HG03103 (cell line): Measurements from ENCODE around the gene CRABP1.
"Not testable (repeated sequence)": the region's sequence is repeated elsewhere in the genome, so short reads cannot be mapped to it uniquely, and the experiment has no call there.

Source experiments
- ATAC-seq: cut with Tn5 transposase; IDR thresholded peaks from one replicate; pipeline ENCODE4 v1.9.1; 2021; ENCODE audit warnings: low read depth; ENCODE audit not compliant: unreplicated experiment

Gene CRABP1

GRCh38 chr15:78369161-78369560 lies 29.0 kb downstream of the CRABP1 start:
- no peak for ATAC-seq

- ATAC-seq, result no peak
Observed at GRCh38 chr15:78370013-78370412, 29.9 kb downstream of the CRABP1 start.

- no peak for ATAC-seq
Observed at GRCh38 chr15:78372880-78373279, 32.7 kb downstream of the CRABP1 start.

GRCh38 chr15:78374436-78375393 lies 34.6 kb downstream of the CRABP1 start:
- no peak for ATAC-seq

GRCh38 chr15:78380143-78380542 lies 40.0 kb downstream of the CRABP1 start:
- ATAC-seq, result not testable (repeated sequence)

GRCh38 chr15:78382114-78382880 lies 42.1 kb downstream of the CRABP1 start:
- no peak for ATAC-seq

GRCh38 chr15:78384651-78385050 lies 44.5 kb downstream of the CRABP1 start:
- no peak for ATAC-seq

- ATAC-seq, result no peak
Observed at GRCh38 chr15:78387246-78388037, 47.3 kb downstream of the CRABP1 start.

GRCh38 chr15:78388865-78389264 lies 48.7 kb downstream of the CRABP1 start:
- no peak for ATAC-seq

- ATAC-seq, result no peak
Observed at GRCh38 chr15:78389322-78389721, 49.2 kb downstream of the CRABP1 start.

GRCh38 chr15:78389738-78390137 lies 49.6 kb downstream of the CRABP1 start:
- no peak for ATAC-seq

GRCh38 chr15:78390242-78390641 lies 50.1 kb downstream of the CRABP1 start:
- ATAC-seq, result no peak

- ATAC-seq, result no peak
Observed at GRCh38 chr15:78390826-78391225, 50.7 kb downstream of the CRABP1 start.

- no peak for ATAC-seq
Observed at GRCh38 chr15:78391781-78392180, 51.6 kb downstream of the CRABP1 start.

GRCh38 chr15:78392430-78392829 lies 52.3 kb downstream of the CRABP1 start:
- ATAC-seq, result no peak

GRCh38 chr15:78393137-78393536 lies 53.0 kb downstream of the CRABP1 start:
- no peak for ATAC-seq

GRCh38 chr15:78394026-78394425 lies 53.9 kb downstream of the CRABP1 start:
- ATAC-seq, result no peak

GRCh38 chr15:78394981-78395616 lies 54.9 kb downstream of the CRABP1 start:
- ATAC-seq, result no peak

- ATAC-seq, result no peak
Observed at GRCh38 chr15:78396186-78396814, 56.1 kb downstream of the CRABP1 start.

- no peak for ATAC-seq
Observed at GRCh38 chr15:78396976-78397375, 56.8 kb downstream of the CRABP1 start.
